Stimulated activated CD8-positive, alpha-beta memory T cell treated with anti-CD3 and anti-CD28 coated beads, Interleukin-15, amount 100 ng/mL, for 4 hours (primary cell): ENCODE data around the gene SNRNP27.

ENCODE experiments used
- DNase-seq, 2 donors: peaks; one replicate each; pipeline ENCODE4 v3.0.0-alpha.2; 2020; ENCODE audit warnings: low read depth in 2 of 2

SNRNP27 gene

DNA sequence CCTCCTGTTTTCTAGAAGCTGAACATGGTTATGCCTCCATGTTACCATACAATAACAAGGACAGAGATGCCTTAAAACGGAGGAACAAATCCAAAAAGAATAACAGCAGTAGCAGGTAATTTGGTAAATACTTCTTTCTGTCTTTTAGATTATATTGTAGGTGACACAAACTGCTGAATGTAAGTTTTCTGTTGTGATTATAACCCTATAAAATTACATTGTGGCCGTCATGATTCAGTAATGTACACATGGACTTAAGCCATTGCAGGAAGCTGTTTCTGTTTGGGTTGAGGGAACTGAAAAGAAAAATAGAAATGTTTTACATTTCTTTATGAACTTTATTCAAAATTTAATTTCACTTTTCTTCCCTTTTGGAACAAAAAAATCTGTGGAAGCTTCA is 22.4 kb downstream of the SNRNP27 start:
- no peak for DNase-seq

- no peak for DNase-seq
These were observed 24.1 kb downstream of the SNRNP27 start for GRCh38 chr2:69917852-69918251.

GRCh38 chr2:69918401-69918800 is 24.6 kb downstream of the SNRNP27 start:
- DNase-seq, result no peak

- no peak for DNase-seq
These were observed 29.4 kb downstream of the SNRNP27 start for GRCh38 chr2:69923116-69923515.

DNA sequence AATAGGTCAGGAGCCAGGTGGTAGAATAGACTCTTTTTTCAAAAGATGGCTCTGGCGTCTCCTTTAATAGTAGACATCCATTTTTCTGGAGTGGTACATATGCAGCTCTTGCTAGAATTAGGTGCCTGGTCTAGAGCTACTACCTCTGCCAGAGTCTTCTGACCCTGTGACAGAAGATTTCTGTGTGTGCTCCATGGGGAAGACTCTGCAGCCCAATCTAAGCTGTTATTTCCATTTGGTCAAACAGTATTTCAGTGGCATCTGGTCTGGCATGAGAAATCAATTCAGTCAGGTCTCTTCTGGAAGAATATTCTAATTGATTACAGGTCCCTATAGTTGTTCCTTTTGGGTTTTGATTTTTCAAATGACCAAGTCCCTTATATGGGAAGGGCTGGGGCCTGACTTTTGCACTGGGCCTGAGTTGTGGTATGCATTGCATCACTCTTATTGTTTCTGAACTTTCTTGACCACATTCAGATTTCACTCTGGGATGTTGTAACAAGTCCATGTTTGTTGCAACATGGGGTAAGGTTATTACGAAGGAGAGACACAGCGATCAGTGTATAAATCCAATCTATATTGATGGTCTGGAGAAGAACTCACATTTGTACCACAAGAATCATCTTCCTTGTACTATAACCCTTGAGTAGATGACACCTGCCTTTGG is 33.2 kb downstream of the SNRNP27 start:
- DNase-seq, result no peak

- no peak for DNase-seq
These were observed 38.3 kb downstream of the SNRNP27 start for GRCh38 chr2:69931832-69932595.

GRCh38 chr2:69932596-69932922 is 38.8 kb downstream of the SNRNP27 start:
- DNase-seq, result no peak

DNA sequence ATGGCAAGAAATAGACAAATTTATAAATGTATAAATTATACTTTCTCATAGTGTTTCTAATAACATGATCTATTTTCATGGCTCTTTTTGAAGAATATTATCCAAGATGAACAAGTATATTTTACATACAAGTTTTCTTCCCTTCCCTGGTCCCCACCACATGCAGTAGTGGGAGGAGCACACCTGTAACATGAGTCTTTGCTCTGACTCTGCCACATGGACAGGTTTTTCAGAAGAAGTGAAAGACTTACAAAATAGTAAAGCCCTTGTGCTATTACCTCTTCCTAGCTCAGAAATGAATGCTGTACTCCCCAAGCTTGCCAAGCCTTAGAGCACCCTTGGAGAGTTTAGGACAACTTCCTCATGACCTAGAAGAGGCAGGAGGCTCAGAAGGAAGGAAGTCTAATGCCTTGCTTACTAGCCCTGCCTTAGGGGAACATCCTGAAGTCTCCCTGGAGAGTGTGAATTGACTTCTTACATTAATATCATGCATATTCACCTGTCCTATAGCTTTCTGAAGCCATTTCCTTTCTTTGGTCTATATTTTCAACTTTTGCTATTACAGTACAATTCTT is 39.6 kb downstream of the SNRNP27 start:
- DNase-seq, result no peak

- no peak for DNase-seq
These were observed 40.3 kb downstream of the SNRNP27 start for GRCh38 chr2:69933839-69934613.

DNA sequence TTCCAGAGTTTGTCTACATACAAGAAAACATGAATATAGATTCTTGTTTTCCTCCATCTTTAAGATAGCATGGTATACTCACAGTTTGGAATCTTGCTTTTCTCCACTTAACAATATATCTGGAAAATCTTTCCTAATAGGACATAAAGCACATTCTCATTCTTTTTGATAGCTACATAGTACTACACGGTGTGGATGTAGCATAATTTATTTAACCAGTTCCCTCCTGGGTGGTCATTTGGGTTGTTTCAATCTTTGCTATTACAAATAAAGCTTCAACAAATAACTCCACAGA is 40.8 kb downstream of the SNRNP27 start:
- no peak for DNase-seq

DNA sequence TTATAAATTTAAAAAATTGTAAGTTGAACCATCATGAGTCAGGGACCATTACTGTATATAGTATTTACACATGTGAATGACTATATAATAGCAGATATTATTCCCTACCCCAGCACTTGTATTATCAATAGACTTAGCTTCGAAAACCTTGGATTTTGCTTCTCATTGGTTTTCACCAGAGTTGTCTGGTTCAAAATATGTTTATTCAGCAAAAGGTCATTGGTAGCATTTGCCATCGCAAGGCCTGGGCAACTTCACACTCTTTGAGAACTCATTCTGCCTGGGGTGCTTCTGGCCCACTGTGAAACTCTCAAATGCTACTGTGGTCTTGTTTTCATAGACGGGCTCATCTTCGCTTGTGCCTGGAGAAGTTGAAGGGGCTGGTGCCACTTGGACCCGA is 41.3 kb downstream of the SNRNP27 start:
- no peak for DNase-seq

- DNase-seq, result no peak
These were observed 43.1 kb downstream of the SNRNP27 start for GRCh38 chr2:69936906-69937305.

- no peak for DNase-seq
These were observed 44.2 kb downstream of the SNRNP27 start for GRCh38 chr2:69937968-69938367.

GRCh38 chr2:69939722-69940121 is 46.0 kb downstream of the SNRNP27 start:
- no peak for DNase-seq

GRCh38 chr2:69940691-69941090 is 46.9 kb downstream of the SNRNP27 start:
- DNase-seq, result no peak

DNA sequence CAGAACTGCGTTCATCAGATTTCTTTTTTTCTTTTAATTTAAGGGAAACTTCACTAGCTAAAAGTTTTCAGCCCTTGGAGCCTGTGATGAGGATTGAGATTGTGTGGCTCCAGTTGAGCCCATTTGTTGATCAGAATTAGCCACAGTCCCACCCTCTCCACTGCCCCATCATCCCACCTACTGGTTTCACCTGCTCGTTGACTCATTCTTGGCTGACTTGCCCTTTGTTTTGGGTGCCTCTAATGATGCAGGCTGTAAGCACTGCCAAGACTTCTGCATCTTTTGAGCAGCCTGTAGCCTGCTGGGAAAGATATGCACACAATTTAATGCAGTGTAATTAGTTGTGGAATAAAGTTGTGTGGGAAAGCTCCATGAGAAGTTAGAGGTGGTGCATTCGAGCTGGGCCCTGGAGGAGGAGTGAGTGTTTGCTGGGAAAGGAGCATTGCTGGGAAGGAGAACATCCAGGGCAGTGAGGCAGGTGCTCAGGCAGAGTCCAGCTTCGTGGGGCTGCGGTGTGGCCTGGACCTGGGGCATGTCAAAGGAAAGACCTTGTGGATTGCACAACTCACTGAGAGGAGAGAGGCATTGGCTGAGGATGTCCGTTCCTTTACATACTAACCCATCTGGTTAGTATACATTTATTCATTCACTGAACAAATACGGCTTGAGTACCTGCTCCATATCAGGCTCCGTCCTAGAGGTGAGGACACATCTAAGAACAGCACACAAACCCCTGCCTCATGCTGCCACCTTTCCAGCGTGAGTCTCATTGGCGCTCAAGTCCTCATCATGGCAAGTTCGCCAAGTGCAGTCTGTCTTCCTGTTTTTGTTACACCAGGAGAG is 49.5 kb downstream of the SNRNP27 start:
- DNase-seq, result no peak

DNA sequence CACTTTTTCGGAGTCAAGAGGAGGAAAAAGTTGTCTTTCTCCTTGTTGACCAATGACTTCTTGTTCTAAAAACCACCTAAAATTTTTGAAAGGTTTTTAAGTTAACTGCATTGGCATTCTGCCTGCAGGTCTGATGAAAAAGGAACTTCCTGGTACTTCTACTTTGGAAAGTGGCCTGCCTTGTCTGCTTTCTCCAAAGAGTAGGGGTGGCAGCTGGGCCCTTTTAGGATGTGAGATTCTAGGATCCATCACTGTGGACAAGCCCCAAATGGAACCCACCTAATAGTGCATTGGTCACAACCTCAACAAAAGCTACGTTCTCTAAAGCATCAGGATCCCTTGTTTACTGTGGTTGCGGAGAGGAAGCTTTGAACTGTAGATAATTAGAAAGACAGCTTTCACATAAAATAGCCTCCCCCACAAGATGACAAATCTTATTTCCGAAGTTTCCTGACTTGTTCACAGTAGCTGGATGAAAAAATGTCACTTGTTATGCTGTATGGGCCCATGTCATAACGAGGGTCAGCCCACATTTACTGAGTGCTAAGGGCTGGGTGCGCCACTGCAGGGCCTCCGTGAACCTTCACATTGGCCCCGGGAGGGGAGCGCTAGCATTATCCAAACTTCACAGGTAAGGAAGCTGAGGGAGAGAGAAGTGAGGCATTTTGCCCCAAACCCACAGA is 50.2 kb downstream of the SNRNP27 start:
- no peak for DNase-seq

GRCh38 chr2:69944756-69945155 is 51.0 kb downstream of the SNRNP27 start:
- no peak for DNase-seq

GRCh38 chr2:69945441-69945840 is 51.7 kb downstream of the SNRNP27 start:
- no peak for DNase-seq

DNA sequence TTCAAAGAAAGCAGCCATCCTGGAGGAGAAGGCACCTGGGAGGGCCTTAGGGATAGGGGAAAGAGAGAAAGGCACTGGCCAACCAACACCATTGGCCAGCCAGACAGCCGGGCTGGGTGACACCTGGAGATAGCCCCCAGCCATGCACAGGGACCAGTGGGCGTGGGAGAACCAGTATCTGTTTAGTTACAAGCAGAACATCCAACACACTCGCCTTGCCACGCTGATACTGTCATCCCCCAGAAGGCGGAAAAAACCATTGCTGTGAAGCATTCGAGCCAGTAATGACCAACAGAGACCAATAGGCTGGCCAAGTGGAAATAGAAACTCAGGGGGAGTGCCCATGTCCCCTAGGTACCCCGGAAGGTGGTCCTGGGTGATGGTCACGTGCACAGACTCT is 52.2 kb downstream of the SNRNP27 start:
- no peak for DNase-seq
